ENCODE data around the gene BABAM1. TPM values are rescaled to one million over a fixed set of nuclear protein-coding genes. Genes with fewer than 3 reads are reported as not detected.

Gene BABAM1
- total RNA-seq, 1 donor from 2014 or later: 125 TPM

- DNase-seq (ENCODE audit: low read depth): no peak
- no peak overlapping the region for H3K4me3 ChIP-seq (ENCODE audit: low read depth, low read length)
- no peak for TF ChIP-seq CTCF (conservative IDR thresholded peaks at IDR 0.05; ENCODE audit: low read depth, low read length)
Observed at GRCh38 chr19:17236811-17237543, 30.3 kb upstream of the BABAM1 start.

GRCh38 chr19:17237747-17238706 is 29.2 kb upstream of the BABAM1 start:
- no peak for TF ChIP-seq CTCF (conservative IDR thresholded peaks at IDR 0.05; ENCODE audit: low read depth, low read length)
- no peak overlapping the region for H3K4me3 ChIP-seq (ENCODE audit: low read depth, low read length)
- DNase-seq (ENCODE audit: low read depth): no peak

GRCh38 chr19:17240062-17240752 is 27.0 kb upstream of the BABAM1 start:
- no peak for DNase-seq (ENCODE audit: low read depth)
- no peak overlapping the region for H3K4me3 ChIP-seq (ENCODE audit: low read depth, low read length)
- TF ChIP-seq CTCF (conservative IDR thresholded peaks at IDR 0.05; ENCODE audit: low read depth, low read length): no peak

- no peak for TF ChIP-seq CTCF (conservative IDR thresholded peaks at IDR 0.05; ENCODE audit: low read depth, low read length)
- no peak for DNase-seq (ENCODE audit: low read depth)
- no peak overlapping the region for H3K4me3 ChIP-seq (ENCODE audit: low read depth, low read length)
Observed at GRCh38 chr19:17240826-17241399, 26.3 kb upstream of the BABAM1 start.

- H3K4me3 ChIP-seq (ENCODE audit: low read depth, low read length): peak overlapping the region; percentile 73
- no peak for DNase-seq (ENCODE audit: low read depth)
- no peak for TF ChIP-seq CTCF (conservative IDR thresholded peaks at IDR 0.05; ENCODE audit: low read depth, low read length)
Observed at GRCh38 chr19:17242431-17243208, 24.6 kb upstream of the BABAM1 start.
